ENCODE measurements around the gene CBY2. TPM values are rescaled to one million over a fixed set of nuclear protein-coding genes. Genes with fewer than 3 reads are reported as not detected.

CBY2 gene
- total RNA-seq, 2 experiments from 2014 or later = not detected

DNA sequence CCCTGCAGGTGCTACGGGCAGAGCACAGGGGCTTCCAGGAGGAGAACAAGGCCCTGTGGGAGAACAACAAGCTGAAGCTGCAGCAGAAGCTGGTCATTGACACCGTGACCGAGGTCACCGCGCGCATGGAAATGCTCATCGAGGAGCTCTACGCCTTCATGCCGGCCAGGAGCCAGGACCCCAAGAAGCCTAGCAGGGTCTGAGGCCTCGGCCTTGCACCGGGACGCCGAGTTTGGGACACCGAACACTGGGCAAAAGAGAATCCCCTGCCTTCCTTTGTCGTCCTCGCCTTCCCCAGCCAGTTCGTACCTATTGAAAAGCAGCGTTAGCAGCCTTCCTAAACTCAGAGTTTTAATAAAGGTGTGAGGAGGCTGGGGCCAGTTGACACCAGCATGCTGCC lies 12.1 kb downstream of the CBY2 start:
- no peak for TF ChIP-seq CTCF (IDR thresholded peaks at IDR 0.05)
- ChIA-PET CTCF (no interaction called here), POLR2A (no interaction called here)
- no peak overlapping the region for H3K4me3 ChIP-seq (ENCODE audit: low read length)
- no peaks in the 10 kb centered on the region for H3K4me1 ChIP-seq (ENCODE audit: insufficient read depth, low read length)
- peaks cover 0 to 15% of the 10 kb centered on the region in 2 experiments for H3K9me3 ChIP-seq (ENCODE audit: control insufficient read depth in 1 of 2, insufficient read depth in 1 of 2, low read length in 2 of 2)
- Mint-ChIP-seq H3K4me1 (ENCODE audit: low read depth) (no peaks in the 10 kb centered on the region), H3K4me3 (no peak overlapping the region), H3K27ac (no peak overlapping the region), H3K27me3 (no peaks in the 10 kb centered on the region), H3K9me3 (no peaks in the 10 kb centered on the region), H3K36me3 (ENCODE audit: low read depth) (no peaks in the 10 kb centered on the region)
- ATAC-seq (ENCODE audit: poor library complexity) = no peak
- H3K27me3 ChIP-seq (ENCODE audit: control insufficient read depth in 1 of 2, insufficient read depth in 2 of 2, low read length in 2 of 2) = no peaks in the 10 kb centered on the region
- no peak for DNase-seq
- H3K27ac ChIP-seq (ENCODE audit: low read depth in 1 of 2, low read length in 2 of 2) = no peak overlapping the region
- no peaks in the 10 kb centered on the region for H3K36me3 ChIP-seq (ENCODE audit: insufficient read depth, low read length)
- intact Hi-C loops (cut with DNase I, micrococcal nuclease) = no loop called here

- no peak overlapping the region for H3K4me3 ChIP-seq (ENCODE audit: low read length)
- H3K36me3 Mint-ChIP-seq (ENCODE audit: low read depth) = no peaks in the 10 kb centered on the region
- H3K9me3 Mint-ChIP-seq = no peaks in the 10 kb centered on the region
- peaks cover 0 to 15% of the 10 kb centered on the region in 2 experiments for H3K9me3 ChIP-seq (ENCODE audit: control insufficient read depth in 1 of 2, insufficient read depth in 1 of 2, low read length in 2 of 2)
- no peaks in the 10 kb centered on the region for H3K36me3 ChIP-seq (ENCODE audit: insufficient read depth, low read length)
- H3K4me1 ChIP-seq (ENCODE audit: insufficient read depth, low read length) = no peaks in the 10 kb centered on the region
- DNase-seq (no peak), ATAC-seq (ENCODE audit: poor library complexity) (no peak)
- no peaks in the 10 kb centered on the region for H3K4me1 Mint-ChIP-seq (ENCODE audit: low read depth)
- no peak overlapping the region for H3K27ac ChIP-seq (ENCODE audit: low read depth in 1 of 2, low read length in 2 of 2)
- ChIA-PET POLR2A (no interaction called here), CTCF (no interaction called here)
- H3K27me3 Mint-ChIP-seq = no peaks in the 10 kb centered on the region
- no peak overlapping the region for H3K27ac Mint-ChIP-seq
- TF ChIP-seq CTCF (IDR thresholded peaks at IDR 0.05) = no peak
- intact Hi-C loops (cut with DNase I, micrococcal nuclease) = loop anchor here in 1 of 2 experiments (5.0 kb wide), 1 partner anchor 88 kb away; no protein-coding TSS in a partner anchor
- H3K4me3 Mint-ChIP-seq = no peak overlapping the region
- no peaks in the 10 kb centered on the region for H3K27me3 ChIP-seq (ENCODE audit: control insufficient read depth in 1 of 2, insufficient read depth in 2 of 2, low read length in 2 of 2)
Observed at GRCh38 chr13:45715351-45715750, 13.2 kb downstream of the CBY2 start.

DNA sequence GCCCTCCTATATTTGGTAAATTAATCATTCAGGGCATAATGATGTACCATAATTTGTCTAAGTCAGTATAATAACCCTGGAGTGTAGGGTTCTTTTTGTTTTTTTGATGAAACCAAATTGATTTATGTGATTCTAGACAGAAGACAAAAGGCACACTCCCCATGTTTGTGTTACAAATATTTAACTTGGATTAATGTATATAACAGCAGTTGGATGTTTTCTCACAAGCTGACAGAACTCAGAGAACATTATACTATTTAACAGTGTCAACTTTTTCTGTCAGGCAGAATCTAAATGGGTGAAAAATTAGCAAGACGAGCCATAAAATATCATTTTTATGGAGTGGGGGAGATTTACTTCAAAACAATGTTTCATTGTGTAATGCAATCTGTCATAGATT lies 15.2 kb downstream of the CBY2 start:
- H3K9me3 Mint-ChIP-seq = no peaks in the 10 kb centered on the region
- H3K36me3 Mint-ChIP-seq (ENCODE audit: low read depth) = no peaks in the 10 kb centered on the region
- ChIA-PET CTCF (no interaction called here), POLR2A (no interaction called here)
- Histone ChIP-seq H3K4me1 (ENCODE audit: insufficient read depth, low read length) (no peaks in the 10 kb centered on the region), H3K27ac (ENCODE audit: low read depth in 1 of 2, low read length in 2 of 2) (no peak overlapping the region), H3K9me3 (ENCODE audit: control insufficient read depth in 1 of 2, insufficient read depth in 1 of 2, low read length in 2 of 2) (peaks cover 0 to 15% of the 10 kb centered on the region in 2 experiments), H3K4me3 (ENCODE audit: low read length) (no peak overlapping the region), H3K36me3 (ENCODE audit: insufficient read depth, low read length) (no peaks in the 10 kb centered on the region), H3K27me3 (ENCODE audit: control insufficient read depth in 1 of 2, insufficient read depth in 2 of 2, low read length in 2 of 2) (no peaks in the 10 kb centered on the region)
- no peaks in the 10 kb centered on the region for H3K4me1 Mint-ChIP-seq (ENCODE audit: low read depth)
- ATAC-seq (ENCODE audit: poor library complexity) (no peak), DNase-seq (no peak)
- H3K27ac Mint-ChIP-seq = no peak overlapping the region
- intact Hi-C loops (cut with DNase I, micrococcal nuclease) = loop anchor here in 1 of 2 experiments (5.0 kb wide), 1 partner anchor 90 kb away; no protein-coding TSS in a partner anchor
- H3K4me3 Mint-ChIP-seq = no peak overlapping the region
- TF ChIP-seq CTCF (IDR thresholded peaks at IDR 0.05) = no peak
- H3K27me3 Mint-ChIP-seq = no peaks in the 10 kb centered on the region
